GM19035 (cell line): Measurements from ENCODE around the gene AJM1.

Experiments used
- ATAC-seq: cut with Tn5 transposase; IDR thresholded peaks from one replicate; pipeline ENCODE4 v1.9.1; 2021; ENCODE audit not compliant: unreplicated experiment

The AJM1 gene

DNA sequence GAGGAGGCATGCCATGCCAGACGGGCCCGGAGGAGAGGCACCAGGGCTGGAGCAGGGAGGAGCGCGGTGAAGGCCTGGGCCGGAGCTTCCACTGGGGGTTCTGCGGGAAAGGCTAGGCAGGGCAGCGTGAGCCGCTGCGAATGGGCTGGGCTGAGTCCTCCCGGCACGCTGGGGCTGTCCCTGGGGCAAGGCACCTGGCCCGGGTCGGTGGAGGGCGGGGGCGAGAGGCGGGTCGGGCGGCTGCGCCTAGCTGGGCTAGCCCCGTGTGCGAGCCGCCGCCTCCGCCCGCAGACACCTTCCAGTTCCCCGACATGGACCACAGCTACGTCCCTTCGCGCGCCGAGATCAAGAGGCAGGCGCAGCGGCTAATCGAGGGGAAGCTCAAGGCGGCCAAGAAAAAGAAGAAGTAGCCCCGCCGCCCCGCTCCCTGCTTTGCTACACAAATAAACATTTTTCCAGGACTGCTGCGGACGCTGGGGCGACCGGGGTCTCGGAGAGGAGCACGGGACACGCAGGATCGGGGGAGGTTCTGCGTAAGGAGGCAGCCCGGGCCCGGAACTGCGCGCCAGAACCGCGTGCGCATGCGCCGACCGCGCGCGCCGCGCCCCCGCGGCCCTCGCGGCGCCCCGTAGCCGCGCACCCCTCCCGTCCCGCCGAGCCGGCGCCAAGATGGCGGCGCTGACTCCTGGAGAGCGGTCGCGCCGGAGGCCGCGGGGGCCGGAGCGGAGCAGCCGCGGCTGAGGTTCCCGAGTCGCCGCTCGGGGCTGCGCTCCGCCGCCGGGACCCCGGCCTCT, 34.8 kb upstream of the AJM1 start, which contains the start of gene RABL6:
TSS of gene RABL6 (plus strand) at position 668 of the 794 bp plus-strand sequence. CDS start 249 bp downstream, outside the sequence.
- peak; percentile 77 for ATAC-seq

DNA sequence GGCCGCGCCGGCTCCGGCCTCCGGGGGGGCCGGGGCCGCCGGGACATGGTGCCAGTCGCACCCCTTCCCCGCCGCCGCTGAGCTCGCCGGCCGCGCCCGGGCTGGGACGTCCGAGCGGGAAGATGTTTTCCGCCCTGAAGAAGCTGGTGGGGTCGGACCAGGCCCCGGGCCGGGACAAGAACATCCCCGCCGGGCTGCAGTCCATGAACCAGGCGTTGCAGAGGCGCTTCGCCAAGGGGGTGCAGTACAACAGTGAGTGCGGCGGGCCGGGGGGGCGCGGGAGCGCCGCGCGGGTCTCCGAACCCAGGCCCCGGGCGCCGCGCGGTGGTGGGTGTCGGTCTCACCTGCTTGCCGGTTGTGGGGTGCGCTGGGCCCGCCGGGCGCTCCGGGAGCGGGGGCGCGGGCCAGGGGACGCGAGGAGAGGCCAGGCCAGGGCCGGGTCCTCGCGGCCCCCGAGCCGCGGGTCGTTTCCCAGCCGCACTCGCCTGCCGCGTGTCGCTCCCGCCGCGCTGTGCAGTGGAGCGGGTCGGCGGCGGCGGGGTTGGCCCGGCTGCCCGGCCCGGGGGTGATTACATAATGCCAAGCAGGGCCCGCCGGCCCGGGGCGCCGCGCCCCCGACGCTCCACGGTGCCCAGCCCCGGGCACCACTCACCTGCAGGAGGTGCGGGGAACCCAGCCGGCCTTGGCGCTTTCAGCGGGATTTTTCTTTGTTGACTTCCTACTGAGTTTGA, 34.0 kb upstream of the AJM1 start:
- ATAC-seq: peak; percentile 39

DNA sequence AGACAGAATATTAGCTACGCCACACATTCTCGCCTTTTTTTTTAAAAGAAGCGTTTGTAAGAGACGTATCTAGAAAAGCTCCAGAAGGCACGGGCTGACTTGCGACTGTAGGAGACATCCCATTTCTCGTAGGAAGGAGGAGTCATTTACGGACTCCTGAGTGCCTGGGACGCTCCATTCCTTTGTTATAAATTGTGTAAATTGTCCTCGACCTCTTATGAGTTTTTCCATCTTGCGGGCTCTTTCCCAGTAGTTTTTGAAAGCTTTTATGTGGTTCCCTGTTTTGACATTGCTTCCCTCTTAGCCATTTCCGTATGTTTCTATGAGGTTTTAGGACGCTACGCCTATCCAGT, 33.5 kb upstream of the AJM1 start:
- ATAC-seq: no peak

DNA sequence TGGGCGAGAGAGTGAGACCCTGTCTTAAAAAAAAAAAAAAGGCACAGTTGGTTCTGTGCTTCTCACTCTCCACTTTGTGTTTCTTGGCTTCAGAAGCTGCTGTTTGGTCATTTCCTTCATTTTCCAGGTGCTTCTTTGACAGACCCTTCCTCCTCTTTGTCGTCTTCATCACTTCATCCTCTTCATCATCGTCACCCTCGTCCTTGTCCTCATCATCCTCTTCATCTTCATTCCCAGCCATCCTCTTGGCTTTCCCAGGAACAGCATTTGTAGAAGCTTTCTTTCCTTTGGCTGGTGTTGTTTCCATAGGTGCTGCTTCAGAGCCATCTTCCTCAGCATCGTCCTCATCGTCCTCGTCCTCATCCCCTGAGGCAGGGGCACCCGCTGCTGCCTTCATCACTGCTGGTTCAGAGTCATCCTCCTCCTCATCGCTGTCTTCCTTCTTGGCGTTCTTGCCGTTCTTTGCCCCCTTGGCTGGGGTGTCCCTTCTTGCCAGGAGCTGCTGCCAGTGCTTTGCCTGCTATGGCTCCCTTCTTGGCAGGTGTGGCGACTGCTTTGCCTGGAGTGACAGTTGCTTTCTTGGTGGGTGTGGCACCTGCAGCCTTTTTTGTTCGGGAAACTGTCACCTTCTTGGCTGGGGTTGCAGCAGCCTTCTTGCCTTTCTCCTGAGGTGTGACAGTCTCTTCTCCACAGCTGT, 27.4 kb upstream of the AJM1 start:
- ATAC-seq: no peak

DNA sequence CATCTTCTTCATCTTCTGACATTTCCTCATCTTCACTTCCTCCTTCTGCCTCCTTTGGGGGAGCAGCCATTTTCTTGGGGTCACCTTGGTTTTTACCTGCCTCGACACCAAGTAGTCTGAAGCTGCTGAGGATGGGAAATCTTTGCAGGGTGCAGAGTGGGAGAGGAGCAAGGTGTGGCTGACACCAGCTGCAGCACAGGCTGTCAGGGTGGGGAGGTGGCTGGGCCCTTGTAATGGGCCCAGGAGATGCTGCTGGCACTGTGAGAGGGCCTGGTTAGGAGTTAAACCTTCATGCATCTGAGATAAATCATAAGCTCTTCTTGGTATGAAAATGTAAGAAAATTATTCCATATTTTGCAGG, 26.9 kb upstream of the AJM1 start:
- no peak for ATAC-seq

DNA sequence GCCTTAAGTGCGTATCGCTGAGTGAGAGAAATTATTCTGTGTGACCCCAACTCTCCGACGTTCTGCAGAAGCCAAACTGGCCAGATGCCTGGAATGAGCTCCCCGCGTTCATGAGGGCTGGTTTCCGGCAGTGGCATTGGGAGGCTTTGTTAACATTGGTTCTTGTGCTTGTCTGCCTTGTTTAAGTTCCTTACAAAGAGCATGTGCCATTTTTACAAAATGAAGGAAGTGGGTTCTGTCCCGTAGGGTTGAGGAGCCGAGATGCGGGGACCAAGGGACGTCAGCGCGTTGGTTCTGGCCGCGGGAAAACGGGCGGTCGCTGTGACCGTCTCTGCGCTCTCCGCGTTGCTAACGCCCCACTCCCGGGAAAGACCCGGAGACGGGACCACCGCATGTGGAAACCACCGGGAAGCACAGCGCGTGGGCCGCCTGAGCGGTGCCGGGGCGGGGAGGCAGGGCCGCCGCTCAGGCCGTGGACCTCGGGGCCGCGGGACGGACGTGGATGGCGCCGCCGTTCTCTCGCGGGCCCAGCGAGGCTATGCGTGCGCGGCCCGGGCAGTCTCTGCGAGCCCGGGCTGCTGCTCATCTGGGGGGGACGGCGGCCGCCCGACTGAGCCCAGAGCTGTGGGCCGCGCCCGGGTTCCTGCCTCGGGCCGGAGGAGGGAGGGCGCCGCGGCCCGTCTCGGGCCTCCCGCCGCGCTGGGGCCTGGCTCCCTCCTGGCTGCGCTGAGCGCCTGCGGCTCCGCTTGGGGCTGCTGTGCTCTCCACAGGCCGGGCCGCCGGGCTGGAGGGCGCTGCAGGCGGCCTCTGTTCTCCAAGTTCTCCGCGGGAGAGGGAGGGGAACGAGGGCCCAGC, 21.1 kb upstream of the AJM1 start:
- no peak for ATAC-seq

DNA sequence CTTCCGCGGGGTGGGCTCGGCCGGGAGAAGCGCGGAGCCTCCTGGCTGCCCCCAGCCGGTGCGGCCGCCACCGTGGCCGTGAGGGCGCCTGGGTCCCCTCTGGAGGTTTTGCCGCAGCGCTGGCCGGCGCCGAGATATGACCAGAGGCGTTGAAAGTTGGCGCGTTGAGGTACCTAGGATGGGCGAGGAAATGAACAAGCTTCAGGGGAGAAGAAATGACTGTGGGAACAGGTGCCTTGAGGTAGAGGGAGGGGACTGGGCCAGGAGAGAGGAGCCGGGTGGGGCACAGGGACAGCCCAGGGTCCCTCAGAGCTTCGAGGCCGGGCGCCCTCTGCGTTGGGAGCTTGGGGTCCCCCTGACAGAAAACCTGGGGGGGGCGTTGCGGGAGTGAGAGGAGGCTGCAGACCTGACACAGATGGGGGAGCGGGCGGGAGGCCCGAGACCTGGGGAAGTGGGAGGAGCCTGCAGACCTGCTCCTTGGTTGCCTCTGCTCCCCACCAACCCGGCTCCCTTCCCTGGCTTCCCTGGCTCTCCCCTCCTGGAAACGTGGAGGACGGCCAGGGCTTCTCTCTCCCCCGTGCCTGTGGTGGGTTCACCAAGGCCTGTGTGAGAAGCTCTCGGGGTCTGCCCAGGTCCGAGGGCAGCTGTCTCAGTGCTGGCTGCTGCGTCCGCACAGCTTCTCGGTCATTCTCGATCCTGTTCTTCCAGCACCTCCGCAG, 20.3 kb upstream of the AJM1 start:
- ATAC-seq: no peak

DNA sequence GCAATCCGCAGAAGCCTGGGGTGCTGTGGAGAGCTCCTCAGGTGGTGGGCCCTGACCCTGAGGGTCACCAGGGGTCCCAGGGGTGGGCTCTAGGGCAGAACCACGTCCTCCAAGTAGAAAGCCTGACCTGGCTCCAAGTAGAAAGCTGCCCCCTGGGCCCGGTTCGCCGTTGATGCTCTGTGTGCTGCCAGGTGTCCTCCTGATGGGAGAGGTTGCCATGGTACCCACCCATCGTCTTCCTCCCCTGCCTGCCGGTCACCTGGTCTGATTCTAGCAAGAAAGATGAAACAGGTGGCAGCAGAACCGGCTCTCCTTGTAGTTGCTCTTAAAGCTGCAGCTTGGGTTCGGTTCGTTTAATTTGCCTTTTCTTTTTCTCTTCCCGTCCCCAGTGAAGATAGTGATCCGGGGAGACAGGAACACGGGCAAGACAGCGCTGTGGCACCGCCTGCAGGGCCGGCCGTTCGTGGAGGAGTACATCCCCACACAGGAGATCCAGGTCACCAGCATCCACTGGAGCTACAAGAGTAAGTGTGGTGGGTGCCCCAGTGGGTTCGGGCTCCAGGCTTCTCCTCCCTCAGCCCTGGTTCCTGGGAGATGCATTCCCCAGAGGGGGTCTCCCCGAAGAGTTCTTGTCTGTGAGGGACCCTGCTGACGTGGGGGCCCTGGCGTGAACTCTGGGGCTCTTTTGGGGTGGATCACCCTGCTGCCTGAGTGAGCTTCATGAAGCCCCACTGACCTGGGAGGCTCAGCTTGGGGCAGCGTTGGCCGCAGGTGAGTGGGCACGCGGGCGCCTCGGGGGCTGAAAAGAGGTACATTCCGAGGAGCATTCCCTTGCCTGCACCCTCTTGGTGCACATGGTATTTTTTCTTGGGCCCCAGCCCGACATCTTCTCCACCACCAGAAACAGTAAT, 18.9 kb upstream of the AJM1 start:
- ATAC-seq: no peak

DNA sequence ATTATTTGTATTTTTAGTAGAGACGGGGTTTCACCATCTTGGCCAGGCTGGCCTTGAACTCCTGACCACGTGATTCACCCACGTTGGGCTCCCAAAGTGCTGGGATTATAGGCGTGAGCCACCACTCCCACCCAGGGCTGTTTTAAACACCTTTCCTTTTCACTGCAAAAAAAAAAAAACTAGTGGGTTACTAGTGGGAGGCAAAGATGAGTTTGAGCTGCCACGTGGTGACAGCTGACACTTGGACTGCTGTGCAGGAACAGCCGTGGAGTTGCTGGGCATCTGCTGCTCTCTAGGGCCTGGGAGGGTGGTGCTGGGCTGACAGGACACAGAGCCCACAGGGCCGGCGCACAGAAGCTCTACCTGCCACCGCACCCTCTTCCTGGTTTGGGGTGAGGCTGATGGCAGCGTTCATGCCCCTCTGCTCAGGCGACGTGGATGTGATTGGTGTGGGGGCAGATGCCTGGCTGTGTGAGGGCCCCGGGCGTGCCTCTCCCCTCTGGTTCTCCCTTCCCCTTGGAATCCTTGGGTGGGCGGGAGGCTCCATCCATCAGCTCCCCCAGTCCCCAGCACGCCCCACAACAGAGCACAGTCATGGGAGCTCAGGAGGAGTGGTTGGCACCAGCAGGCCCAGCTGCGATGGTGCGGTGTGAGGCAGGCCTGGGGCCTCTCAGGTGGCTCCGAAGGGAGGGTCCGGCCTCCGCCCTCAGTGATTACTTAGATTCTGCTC, 17.6 kb upstream of the AJM1 start:
- no peak for ATAC-seq

DNA sequence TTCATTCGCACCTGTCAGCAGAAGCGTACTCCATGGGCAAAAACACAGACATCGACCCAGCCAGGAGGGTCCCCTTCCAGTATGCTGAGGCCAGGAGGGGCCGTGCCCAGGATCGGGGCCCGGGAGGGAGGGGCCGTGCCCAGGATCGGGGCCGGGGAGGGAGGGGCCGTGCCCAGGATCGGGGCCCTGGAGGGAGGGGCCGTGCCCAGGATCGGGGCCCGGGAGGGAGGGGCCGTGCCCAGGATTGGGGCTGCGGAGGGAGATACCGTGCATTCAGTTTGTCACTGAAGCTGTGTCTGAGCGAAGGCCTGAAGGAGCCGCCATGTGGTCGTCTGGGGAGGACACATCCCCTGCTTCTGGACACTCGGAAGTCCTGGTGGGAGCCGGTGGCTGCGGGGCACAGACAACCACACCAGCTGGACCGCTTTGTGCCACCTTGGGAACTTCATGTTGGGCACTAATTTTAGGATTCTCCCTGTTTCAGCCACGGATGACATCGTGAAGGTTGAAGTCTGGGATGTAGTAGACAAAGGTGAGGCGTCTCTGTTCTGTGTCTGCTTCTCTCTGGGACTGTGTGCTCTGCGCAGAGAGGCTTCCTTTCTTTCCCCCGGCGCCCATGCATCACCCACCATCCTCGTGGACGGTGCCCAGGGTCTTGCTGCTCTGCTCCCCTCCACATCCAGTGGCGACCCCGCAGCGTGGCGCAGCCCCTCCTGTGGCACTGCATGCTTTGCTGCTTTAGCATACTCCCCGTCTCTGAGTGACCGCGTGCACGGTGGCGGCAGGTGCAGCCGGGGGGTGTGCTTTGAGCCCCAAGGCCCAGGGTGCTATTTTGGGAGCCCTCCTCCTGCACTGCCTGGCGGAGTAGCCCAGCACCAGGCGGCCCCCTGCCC, 16.7 kb upstream of the AJM1 start:
- no peak for ATAC-seq

DNA sequence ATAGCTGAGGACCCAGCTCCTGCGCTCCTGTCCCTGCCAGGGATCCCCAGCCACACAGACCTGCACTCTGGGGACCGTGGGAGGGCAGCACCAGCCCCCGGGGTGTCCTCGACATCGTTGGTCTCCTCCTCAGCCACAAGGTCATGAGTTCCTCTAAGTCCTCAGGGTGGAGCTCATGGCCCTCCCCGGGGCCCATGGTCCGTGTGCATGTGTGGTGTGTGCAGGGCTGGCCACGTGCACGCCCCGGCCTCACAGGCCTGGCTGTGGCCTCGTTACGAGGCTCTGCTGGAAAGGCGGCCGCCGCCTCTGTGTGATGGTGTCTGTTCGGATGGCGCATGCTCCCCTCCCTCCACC, 16.1 kb upstream of the AJM1 start:
- no peak for ATAC-seq

DNA sequence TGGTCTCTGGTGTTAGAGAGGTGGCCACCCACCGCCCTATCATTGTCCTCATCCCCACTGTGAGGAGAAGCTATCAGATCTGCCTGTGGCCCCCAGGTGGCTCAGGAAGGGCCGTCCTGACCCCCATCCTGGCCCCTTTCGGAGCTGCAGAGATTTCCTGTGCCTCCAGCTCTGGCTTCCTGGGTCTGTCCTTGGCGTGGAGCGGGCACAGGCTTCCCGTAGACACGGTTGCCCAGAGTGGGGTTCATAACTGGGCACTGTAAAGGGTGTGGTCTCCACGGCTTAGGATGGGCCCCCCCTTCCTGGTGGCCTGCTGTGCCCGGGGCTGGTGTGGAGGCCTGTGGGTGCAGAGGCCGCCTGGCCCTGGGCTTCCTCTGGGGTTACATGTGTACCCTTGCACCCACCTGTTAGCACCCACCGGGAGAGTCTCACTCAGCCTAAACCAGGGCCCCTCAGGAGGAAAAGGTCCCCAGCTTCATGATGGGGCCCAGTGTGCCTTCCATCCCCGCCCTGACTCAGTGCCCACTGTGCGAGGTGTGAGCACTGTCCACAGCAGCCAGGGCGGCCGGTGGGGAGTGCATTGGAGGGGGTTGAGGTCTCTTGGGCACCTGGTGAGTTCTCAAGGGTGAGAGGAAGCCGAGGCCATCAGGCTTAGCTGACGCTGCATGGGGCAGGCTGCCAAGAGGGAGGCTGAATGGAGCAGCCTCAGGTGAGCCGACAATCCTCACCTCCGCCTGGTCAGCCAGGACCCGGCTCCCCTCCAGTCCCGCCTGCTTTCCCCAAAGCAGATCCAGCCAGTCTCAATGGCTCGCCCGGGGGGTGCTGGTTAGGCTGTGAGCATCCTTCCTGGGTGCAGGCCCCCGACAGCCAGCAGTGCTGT, 15.3 kb upstream of the AJM1 start:
- ATAC-seq: no peak

DNA sequence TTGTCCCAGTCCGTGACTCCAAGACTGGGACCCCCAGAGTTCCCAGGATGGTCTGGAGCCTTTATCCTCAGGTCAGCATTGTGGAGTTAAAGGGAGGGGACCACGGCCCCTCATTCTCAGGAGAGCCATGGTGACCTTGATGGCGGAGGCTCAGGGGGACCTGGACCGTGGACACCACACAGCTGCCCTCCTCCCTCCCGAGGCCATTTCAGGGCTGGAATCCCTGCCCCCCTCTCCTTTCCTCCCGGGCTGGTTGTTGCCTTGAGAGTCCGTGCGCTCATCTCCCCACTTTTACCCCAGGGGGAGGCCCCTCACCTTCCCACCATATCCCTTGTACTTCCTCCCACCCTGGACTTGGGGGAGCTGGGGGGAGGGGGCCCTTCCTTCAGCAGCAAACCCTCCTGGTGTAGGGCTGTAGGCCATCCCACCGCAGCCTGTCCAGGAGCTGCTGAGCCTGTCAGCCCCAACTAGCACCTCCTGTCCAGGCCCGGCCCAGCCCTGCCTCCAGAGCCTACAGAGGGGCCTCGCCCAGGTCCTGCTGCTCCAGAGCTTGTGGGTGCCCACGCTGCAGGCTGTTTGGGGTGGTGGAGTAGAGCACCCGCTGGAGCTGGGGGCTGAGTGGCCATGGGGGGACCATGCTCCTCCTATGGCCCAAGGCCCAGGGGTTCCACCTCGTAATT, 14.3 kb upstream of the AJM1 start:
- no peak for ATAC-seq

DNA sequence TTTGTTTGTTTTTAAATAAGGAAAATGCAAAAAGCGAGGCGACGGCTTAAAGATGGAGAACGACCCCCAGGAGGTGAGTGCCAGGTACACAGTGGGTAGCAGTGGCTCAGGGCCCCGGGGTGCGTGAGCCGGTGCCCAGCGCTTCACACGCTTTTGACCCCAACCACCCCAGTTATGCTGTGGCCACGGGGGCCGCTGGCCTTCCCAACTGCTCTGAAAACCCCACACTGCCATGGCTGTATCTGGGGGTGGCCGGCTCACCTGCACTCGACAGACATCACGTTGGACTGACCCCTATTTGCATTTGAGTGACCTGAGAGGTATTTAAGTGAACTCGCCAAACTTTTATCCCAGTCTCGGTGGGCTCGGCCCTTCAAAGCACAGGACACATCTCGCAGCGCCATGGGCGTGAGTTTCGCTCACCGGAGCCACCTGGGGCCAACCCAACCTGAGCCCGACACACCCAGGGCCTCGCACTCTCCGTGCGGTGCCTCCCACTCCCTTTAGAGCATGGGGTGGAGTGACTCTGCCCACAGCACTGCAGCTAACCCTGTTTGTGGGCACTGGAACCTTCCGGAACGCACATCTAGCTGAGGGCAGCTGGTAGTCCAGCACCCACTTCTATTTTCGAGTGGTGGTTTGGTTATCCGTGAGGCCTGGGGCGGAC, 13.7 kb upstream of the AJM1 start:
- no peak for ATAC-seq

DNA sequence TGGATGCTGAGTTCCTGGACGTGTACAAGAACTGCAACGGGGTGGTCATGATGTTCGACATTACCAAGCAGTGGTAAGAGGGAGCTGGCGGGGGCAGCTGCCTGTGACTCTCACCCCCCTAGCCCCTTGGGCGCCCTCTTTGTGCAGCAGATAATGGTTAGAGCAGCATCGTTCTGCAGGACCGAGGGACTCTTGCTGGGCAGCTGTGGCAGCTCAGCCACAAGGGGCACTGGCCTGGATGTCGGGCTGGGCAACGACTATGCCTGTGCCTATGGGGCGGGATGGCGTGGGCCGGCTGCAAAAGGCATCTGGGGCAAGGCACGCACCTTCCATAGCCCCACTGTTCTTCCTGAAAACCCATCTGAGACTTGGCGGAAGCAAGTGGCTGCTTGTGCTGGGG, 12.9 kb upstream of the AJM1 start:
- ATAC-seq: no peak
